Esophagus muscularis mucosa (tissue), 4 donors: ENCODE data around the gene ABCB8. TPM values are rescaled to one million over a fixed set of nuclear protein-coding genes. Genes with fewer than 3 reads are reported as not detected.

Source experiments
- DNase-seq: peaks from one replicate; pipeline ENCODE4 v3.0.0-alpha.2; 2017; ENCODE audit errors: extremely low spot score
- H3K27ac ChIP-seq, 4 donors: fragments of 200-600 bp; sonication (generic); replicated peaks in 1 of 4; 1 replicate in 3 of 4; 2 replicates in 1 of 4; pipeline ENCODE4 v1.5.1; 2016 to 2019; ENCODE audit warnings: mild to moderate bottlenecking in 1 of 4
- H3K27me3 ChIP-seq, 4 donors: fragments of 200-600 bp; sonication (generic); one replicate each; pipeline versions ENCODE4 v1.5.1 to v1.6.0; 2016 to 2019
- H3K36me3 ChIP-seq, 4 donors: fragments of 200-600 bp; sonication (generic); one replicate each; pipeline ENCODE4 v1.5.1; 2016 to 2019
- H3K4me1 ChIP-seq, 4 donors: fragments of 200-600 bp; sonication (generic); one replicate each; pipeline ENCODE4 v1.5.1; 2016 to 2019
- H3K4me3 ChIP-seq, 4 donors: fragments of 200-600 bp; sonication (generic); 1 replicate in 2 of 4; 2 replicates in 2 of 4; pipeline ENCODE4 v1.5.1; 2016 to 2019; ENCODE audit warnings: mild to moderate bottlenecking in 4 of 4, moderate library complexity in 1 of 4
- H3K9me3 ChIP-seq, 4 donors: fragments of 200-600 bp; sonication (generic); 1 replicate in 3 of 4; 2 replicates in 1 of 4; pipeline ENCODE4 v1.5.1; 2016 to 2019
- EP300 ChIP-seq: sonication (generic); formaldehyde crosslinking; IDR thresholded peaks from one replicate; pipeline ENCODE4 v1.6.1; 2017; ENCODE audit warnings: antibody characterized with exemption
- POLR2A ChIP-seq: fragments of 450-650 bp; IDR thresholded peaks from one replicate; pipeline ENCODE4 v1.6.1; 2017; ENCODE audit warnings: antibody characterized with exemption, moderate library complexity, mild to moderate bottlenecking, low read depth
- POLR2AphosphoS5 ChIP-seq, 2 donors: sonication (generic); formaldehyde crosslinking; IDR thresholded peaks; one replicate each; pipeline ENCODE4 v1.6.1; 2017; ENCODE audit warnings: antibody characterized with exemption in 2 of 2
- WGBS: methylation state at CpG from one replicate; pipeline ENCODE4 v1.1.5; 2018; 5-methylcytosine and 5-hydroxymethylcytosine counted together
- intact Hi-C: fragments of 100-400 bp; cut with DNase I; formaldehyde crosslinking; loops from one replicate; pipeline ENCODE4 v1.15.1; 2023
- total RNA-seq, 4 donors: library from RNA; depleted of rRNA; stranded (reverse); fragments of >200 nt; gene quantifications; one replicate each; pipeline versions ENCODE4 v1.1.0 to v1.2.1, GENCODE V29; 2016
- TF ChIP-seq, protein P1 (sequence below), 3 experiments: fragments of 200-600 bp in 2 of 3; fragments of 450-650 bp in 1 of 3; sonication (generic) in 2 of 3; IDR thresholded peaks; one replicate each; pipeline ENCODE4 v1.5.1; 2017 to 2019; ENCODE audit warnings: antibody characterized with exemption in 3 of 3, mild to moderate bottlenecking in 2 of 3, moderate library complexity in 1 of 3

The ABCB8 gene
- total RNA-seq, 4 donors from 2014 or later: 13.1 to 25.3 (median 19.9) TPM

GRCh38 chr7:151012031-151012692, 16.1 kb upstream of the ABCB8 start:
- WGBS: 83% methylated on average over 5 of the region's 6 CpGs
- Histone ChIP-seq H3K9me3 (no peaks in the 10 kb centered on the region), H3K4me3 (no peak overlapping the region), H3K4me1 (peaks cover 29 to 43% (median 34%) of the 10 kb centered on the region in 4 donors), H3K36me3 (peaks cover 0 to 29% (median 2%) of the 10 kb centered on the region in 4 donors), H3K27ac (no peak overlapping the region), H3K27me3 (peaks cover 0 to 93% (median 32%) of the 10 kb centered on the region in 4 donors)
- intact Hi-C loops: loop anchor here (10.0 kb wide), 1 partner anchor 237 kb away; no protein-coding TSS in a partner anchor
- no peak for DNase-seq
- TF ChIP-seq EP300 (no peak), POLR2A (no peak), POLR2AphosphoS5 (IDR thresholded peaks at IDR 0.05) (no peak)
- TF ChIP-seq, protein P1, sequence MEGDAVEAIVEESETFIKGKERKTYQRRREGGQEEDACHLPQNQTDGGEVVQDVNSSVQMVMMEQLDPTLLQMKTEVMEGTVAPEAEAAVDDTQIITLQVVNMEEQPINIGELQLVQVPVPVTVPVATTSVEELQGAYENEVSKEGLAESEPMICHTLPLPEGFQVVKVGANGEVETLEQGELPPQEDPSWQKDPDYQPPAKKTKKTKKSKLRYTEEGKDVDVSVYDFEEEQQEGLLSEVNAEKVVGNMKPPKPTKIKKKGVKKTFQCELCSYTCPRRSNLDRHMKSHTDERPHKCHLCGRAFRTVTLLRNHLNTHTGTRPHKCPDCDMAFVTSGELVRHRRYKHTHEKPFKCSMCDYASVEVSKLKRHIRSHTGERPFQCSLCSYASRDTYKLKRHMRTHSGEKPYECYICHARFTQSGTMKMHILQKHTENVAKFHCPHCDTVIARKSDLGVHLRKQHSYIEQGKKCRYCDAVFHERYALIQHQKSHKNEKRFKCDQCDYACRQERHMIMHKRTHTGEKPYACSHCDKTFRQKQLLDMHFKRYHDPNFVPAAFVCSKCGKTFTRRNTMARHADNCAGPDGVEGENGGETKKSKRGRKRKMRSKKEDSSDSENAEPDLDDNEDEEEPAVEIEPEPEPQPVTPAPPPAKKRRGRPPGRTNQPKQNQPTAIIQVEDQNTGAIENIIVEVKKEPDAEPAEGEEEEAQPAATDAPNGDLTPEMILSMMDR (IDR thresholded peaks at IDR 0.05): no peak

DNA sequence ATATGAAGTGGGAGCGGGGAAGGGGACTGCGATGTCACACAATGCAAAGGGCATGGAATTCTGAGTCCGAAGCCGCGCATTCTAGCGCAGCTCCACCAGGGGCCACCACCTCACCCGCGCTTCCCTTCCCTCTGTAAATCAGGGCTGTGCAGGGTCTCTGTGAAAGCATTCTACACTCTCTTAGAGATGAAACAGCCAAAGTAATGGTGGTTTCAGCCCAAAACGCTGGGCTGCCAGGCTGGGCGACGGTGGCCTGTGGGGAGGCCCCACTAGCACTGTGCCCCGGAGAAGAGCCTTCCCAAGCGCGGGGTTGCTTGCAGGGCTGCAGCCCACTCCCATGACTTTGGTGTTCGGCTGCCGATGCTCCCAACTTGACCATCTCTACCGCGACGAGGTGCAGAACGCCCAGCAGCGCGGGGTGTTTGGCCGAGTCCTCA, 15.3 kb upstream of the ABCB8 start:
- peak overlapping the region in 2 of 4 donors; percentile 29 to 40 for H3K4me3 ChIP-seq
- intact Hi-C loops: loop anchor here (10.0 kb wide), 1 partner anchor 238 kb away; no protein-coding TSS in a partner anchor
- no peak for TF ChIP-seq POLR2A
- TF ChIP-seq, protein P1 (IDR thresholded peaks at IDR 0.05): peak; percentile 24 to 44 (median 25)

GRCh38 chr7:151013356-151013732, 14.9 kb upstream of the ABCB8 start:
- peaks cover 33 to 44% (median 35%) of the 10 kb centered on the region in 4 donors for H3K4me1 ChIP-seq
- intact Hi-C loops: loop anchor here (10.0 kb wide), 1 partner anchor 239 kb away; no protein-coding TSS in a partner anchor
- DNase-seq: no peak
- H3K4me3 ChIP-seq: peak overlapping the region; percentile 29 to 51 (median 36)
- TF ChIP-seq POLR2A (no peak), EP300 (no peak), POLR2AphosphoS5 (IDR thresholded peaks at IDR 0.05) (no peak)
- TF ChIP-seq, protein P1 (IDR thresholded peaks at IDR 0.05): no peak
- 40% methylated on average over 7 of the region's 26 CpGs for WGBS
- no peak overlapping the region for H3K27ac ChIP-seq
- H3K9me3 ChIP-seq: no peaks in the 10 kb centered on the region
- H3K27me3 ChIP-seq: peaks cover 0 to 94% (median 39%) of the 10 kb centered on the region in 4 donors
- H3K36me3 ChIP-seq: peaks cover 0 to 29% (median 2%) of the 10 kb centered on the region in 4 donors

More for the DNA sequence above, 15.3 kb upstream of the ABCB8 start:
- WGBS: 49% methylated on average over 12 of the region's 23 CpGs
- Histone ChIP-seq H3K36me3 (peaks cover 0 to 29% (median 2%) of the 10 kb centered on the region in 4 donors), H3K4me1 (peaks cover 28 to 44% (median 33%) of the 10 kb centered on the region in 4 donors), H3K9me3 (no peaks in the 10 kb centered on the region), H3K27ac (no peak overlapping the region), H3K27me3 (peaks cover 0 to 93% (median 36%) of the 10 kb centered on the region in 4 donors)
- DNase-seq: no peak

- DNase-seq: no peak
- H3K27ac ChIP-seq: no peak overlapping the region
- peak overlapping the region; percentile 29 to 51 (median 36) for H3K4me3 ChIP-seq
- H3K27me3 ChIP-seq: peaks cover 0 to 94% (median 39%) of the 10 kb centered on the region in 4 donors
- intact Hi-C loops: loop anchor here (10.0 kb wide), 1 partner anchor 239 kb away; no protein-coding TSS in a partner anchor
- peaks cover 33 to 44% (median 36%) of the 10 kb centered on the region in 4 donors for H3K4me1 ChIP-seq
- TF ChIP-seq EP300 (no peak), POLR2A (no peak), POLR2AphosphoS5 (IDR thresholded peaks at IDR 0.05) (no peak)
- TF ChIP-seq, protein P1 (IDR thresholded peaks at IDR 0.05): peak in 1 of 3 experiments; percentile 25
- no peaks in the 10 kb centered on the region for H3K9me3 ChIP-seq
- H3K36me3 ChIP-seq: peaks cover 0 to 29% (median 2%) of the 10 kb centered on the region in 4 donors
- WGBS: 27% methylated on average over 16 of the region's 55 CpGs
Observed at GRCh38 chr7:151013733-151014497, 14.3 kb upstream of the ABCB8 start.
